Activated T-helper 1 cell treated with anti-CD3 and anti-CD28 coated beads, Interleukin-2, amount 50 U/mL, for 16 hours (primary cell): Measurements from ENCODE around the gene SLC39A2.
"Not testable (repeated sequence)": the region's sequence is repeated elsewhere in the genome, so short reads cannot be mapped to it uniquely, and the experiment has no call there.

ENCODE experiments used
- DNase-seq, 2 donors: peaks; one replicate each; pipeline ENCODE4 v3.0.0-alpha.2; 2020; ENCODE audit warnings: low read depth in 1 of 2, low spot score in 1 of 2

SLC39A2 gene

DNA sequence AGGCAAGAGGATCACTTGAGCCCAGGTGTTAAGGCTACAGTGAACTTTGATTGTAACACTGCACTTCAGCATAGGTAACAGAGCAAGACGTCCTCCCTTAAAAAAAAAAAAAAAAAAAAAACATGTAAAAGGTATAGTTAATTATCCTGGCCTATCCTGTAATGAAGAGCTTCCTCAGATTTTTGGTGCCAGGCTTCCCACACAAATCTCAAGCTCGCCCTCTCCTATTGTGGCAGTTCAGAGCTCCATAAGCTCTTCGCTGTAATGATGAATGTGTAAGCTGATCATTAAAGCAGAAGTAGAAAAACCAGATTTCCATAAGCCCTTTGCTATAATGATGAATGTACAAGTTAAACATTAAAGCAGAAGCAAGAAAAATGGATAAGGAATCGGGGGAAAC lies 2.0 kb upstream of the SLC39A2 start:
- DNase-seq = no peak

DNA sequence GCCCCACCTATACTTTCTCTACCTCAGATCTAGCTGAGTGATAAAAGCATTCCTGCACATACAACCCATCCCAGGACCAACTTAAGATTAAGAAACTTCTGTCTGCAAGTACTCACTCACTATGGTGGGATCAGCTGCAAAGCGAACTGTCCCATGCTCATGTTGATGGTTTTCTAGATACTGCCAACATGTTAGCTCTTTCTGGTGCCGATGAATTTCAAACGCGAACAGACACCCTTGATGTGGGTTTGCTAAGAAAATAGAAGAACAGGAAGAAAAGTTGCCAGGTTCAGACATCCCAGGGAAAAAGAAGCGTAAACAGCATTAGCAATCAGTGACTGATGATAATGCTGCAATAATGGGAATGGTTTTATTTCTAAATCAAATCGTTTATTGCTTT lies 1.5 kb upstream of the SLC39A2 start:
- DNase-seq = no peak

DNA sequence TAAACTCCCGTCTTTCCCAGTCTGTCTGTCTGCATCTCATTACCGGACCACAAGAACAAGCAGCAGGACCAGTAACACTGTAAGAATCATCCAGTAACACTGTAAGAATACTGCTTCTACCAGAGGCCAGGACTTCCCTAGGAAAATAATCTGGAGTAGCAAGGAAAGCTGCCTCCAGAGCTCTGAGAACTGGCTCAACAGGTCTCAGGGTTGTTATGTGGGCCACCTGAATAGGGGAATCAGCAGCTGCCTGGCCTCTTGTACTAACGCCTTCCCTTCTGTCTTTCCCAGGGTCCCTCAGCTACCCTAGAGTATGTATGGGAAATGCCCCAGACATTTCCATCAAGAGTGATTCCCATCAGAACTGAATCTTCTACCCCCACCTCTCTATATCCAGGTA lies 954 bp upstream of the SLC39A2 start:
- no peak for DNase-seq

DNA sequence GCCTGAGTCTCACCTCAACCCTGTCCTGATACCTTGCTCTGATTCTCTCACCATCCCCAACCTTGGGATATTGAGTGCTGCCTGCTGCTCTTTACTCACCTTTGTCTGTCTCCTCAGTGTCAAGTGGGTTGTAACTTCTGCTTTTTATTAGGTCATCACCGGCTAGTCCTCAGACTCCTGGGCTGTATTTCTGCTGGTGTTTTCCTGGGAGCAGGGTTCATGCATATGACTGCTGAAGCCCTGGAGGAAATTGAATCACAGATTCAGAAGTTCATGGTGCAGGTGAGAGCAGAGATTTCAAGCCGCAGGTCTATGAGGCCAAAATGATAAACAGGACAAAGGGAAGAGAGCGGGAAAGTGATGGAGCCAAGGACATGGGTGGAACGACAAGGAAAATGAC lies 498 bp downstream of the SLC39A2 start:
- DNase-seq = no peak

DNA sequence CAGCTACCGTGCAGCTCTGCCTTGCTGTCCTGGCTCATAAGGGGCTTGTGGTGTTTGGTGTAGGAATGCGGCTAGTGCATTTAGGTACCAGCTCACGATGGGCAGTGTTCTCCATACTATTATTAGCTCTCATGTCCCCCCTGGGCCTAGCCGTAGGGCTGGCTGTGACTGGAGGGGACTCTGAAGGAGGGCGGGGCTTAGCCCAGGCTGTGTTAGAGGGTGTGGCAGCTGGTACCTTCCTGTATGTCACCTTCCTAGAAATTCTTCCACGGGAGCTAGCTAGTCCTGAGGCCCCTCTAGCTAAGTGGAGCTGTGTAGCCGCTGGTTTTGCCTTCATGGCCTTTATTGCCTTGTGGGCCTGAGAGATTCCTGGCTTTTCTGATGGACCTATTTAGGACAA lies 2.1 kb downstream of the SLC39A2 start:
- DNase-seq = no peak

DNA sequence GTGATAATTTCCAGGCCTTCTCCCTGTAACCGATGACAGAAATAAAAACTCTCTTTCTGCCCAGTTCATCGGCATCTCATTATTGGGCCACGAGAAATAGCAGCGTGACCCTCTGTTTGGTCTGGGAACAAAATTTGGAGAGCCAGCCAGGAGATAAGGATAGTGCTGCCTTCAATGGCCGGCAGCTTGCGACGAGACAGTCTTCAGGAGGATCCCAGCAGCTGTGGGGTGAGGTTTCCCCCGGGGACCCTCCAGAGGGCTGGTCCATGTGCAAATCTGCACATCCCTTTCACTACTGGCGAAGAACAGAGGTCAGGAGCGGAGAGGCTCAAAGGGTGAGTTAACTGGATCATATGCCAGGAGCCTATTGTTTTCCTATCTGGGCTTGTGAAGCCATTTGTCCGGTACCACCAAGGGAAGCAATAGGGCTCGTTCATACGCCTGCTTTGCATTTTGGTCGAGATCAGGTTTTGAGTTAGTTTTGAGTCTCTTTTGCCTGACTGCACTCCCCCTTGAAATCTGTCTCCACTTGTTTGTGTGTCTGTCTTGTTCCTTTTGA lies 4.8 kb downstream of the SLC39A2 start:
- DNase-seq = no peak

DNA sequence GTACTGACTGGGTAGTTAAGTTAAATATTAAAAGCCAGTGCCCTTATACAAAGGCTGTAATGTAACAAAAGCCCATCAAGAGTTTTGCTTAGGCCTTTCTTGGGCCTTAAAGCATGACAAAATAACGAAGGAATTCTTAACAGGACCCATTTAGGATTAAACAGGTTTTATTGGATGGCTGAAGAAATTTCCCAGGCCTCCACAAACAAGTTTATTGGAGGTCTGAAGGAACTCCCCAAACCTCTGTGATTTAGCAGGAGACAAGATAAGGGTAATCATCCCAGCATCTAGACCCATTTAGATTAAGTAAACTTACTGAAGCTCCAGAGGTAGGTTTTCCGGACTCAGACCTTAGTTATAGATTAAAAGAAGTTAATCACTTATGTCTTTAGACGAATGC lies 10.6 kb downstream of the SLC39A2 start:
- DNase-seq = not testable (repeated sequence)

DNA sequence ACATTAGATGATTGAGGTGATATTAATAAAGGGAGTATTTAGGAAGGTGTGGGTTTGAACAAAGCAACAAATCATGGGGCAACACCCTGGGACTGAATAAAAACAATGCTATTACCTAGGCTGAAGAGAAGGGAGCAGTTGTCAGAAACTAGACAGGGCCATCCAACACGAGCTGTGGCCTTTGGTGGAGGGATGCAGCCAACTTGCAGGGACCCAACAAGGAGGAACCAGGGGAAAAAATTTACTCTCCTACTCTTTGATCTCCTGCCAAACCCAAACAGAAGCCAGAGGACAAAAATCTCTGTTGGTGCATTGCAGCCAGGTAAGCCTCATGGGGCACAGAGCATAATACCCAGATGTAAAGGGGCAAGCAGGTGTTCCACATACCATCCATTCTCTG lies 12.0 kb downstream of the SLC39A2 start:
- DNase-seq = no peak

DNA sequence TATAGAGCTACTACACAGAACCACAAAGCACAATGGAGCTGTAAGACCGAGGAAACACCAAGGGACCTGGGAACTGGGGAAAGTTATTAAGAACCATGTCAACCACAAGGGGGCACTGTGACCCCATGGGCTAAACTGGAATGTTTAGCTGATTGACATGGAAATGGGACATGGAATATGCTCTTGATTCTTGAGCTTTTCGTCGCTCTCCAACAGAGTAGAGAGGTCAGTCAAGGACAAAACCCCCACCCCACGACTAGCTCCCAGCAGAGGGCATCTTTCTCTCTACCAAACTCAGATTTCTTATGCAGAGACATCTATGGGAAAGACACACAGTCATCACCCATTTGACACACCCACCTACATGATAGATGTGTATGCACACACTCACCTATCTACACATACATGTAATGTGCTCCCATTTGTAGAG lies 15.7 kb downstream of the SLC39A2 start:
- peak; percentile 64 to 69 for DNase-seq

DNA sequence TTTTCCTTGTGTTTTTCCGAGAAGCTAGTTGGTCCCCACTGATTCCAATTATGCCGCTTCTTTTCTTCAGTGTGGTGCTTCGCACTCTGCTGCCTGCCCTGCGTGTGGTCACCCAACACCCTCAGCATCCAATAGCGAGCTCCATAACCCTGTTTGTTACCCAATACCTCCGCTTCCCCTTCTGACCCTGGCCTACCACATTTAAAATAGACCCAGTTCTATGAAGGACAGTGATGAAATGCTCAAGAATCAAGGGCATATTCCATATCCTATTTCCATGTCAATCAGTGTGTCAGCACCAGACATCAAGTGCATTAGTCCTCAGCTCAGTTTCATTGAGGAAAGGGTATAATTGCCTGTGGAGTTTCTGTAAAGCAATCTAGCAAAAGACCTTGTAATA lies 16.2 kb downstream of the SLC39A2 start:
- DNase-seq = no peak

DNA sequence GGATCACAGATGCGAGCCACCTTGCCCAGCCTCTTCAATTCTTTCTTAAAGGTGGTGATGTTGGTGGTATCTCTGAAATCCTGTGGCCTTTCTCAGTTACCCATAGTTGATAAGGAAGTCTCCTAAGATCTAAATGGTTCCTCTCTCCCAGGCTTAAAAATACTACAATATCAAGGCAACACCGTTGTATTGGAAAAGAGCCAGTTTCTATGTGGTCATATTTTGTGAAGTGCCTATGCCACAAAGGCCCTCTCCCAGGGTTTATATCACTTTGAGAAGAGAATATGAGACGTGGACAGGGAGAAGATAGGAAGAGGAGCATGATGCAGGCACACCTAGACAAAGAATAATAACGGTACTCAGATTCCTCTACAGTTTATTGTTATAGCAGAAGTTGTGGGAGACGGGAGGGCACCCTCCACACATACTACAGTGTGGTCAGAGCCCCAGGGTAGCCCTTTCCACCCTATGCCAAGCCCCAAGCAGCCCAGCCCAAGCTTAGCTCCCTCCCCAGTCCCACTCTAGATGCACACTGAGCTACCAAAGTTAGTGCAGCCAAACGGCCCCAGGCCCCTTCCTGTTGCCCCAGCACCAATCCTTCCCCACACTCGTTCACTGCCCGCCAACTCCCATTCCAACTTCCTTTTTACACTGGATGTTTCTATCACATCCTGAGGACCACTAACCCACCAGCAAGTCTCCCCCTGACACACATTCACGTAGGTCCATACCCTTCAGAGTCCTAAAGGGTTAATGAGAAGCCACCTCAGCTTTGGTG lies 17.5 kb downstream of the SLC39A2 start:
- DNase-seq = no peak

DNA sequence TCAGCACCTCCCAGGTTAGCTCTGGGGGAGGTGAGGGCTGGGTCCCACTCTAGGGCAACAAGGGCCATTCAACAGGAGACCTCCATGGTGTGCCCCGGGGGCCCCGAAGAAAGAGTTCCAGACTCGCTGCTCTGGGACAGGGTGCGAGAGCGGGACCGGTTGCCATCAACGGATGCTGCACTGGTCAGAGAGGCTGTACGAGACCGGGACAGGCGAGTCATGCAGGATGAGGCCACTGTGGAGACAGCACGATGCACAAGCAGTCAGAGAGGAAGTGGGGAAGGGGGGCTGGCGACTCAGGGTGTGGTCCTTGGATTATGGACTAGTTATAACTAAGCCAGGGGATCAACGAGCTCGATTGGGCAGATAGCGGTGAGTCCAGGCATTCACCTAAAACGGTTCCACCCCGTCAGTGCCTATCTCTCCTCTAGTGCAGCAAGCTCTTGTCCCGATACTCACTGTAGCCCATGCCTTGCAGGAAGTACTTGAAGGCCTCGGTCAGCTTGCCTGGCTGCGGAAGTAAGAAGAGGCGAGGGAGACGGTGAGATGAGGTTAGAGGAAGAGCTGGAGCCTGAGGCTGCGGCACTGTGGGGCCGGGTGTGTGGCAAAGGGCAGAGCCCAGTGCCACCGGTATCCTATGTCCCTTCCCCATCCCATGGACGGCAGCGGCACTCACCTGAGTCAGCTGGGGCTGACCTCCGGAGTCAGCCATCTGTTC lies 18.6 kb downstream of the SLC39A2 start:
- DNase-seq = no peak

DNA sequence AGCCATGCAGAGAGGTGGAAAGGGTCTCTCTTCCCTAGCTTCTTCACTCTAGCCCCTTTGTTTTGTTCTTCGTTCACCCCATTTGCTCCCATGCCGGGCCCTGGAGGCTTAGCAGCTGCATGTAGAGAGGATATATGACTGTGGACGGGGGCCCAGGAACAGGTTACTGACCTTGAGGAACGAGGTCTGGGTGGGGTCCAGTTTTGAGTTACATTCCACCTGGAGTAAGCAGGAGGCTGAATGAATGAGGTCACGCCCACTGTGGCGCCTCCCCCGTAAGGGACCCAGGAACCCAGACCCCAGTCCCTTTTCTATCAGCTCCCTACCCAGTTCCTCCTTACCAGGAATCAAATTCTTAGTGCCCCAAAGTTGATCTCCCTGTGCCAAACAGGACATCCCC lies 19.2 kb downstream of the SLC39A2 start:
- DNase-seq = no peak

DNA sequence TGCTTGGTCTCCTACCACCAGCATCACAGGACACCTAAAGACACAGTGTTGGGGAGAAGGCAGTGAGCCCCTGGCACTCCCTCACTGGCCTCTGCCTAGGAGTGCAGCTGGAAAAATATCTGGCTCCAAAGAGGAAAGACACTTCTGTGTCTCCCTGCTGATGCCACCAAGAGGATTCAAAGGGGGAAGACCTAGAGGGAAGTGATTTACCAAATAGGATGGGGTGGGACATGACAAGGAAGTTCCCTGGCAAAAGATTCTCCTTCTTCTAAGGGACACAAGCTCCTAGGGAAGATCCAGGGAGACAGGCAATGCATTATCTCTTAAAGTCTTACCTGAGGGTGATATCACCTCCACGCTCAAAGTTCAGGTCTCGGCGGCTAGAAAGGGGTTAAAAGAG lies 19.7 kb downstream of the SLC39A2 start:
- no peak for DNase-seq

DNA sequence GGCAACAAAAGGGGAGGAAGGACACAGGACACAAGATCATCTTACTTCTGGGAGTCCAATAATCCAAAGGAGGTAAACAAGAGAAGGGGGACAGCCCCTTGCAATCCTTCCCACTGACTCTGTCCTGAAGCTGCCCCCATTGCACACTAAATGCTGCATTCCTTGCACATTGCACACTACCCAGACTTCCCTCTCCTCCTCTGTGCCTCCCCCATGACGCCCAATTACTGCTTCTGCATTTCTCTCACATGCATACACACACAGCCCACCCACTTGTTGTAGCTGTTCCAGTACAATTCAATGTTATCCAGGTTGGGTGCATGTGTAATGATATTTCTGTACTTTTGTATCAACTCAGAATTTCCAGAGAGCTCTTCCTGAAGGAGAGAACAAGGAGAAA lies 20.3 kb downstream of the SLC39A2 start:
- no peak for DNase-seq

DNA sequence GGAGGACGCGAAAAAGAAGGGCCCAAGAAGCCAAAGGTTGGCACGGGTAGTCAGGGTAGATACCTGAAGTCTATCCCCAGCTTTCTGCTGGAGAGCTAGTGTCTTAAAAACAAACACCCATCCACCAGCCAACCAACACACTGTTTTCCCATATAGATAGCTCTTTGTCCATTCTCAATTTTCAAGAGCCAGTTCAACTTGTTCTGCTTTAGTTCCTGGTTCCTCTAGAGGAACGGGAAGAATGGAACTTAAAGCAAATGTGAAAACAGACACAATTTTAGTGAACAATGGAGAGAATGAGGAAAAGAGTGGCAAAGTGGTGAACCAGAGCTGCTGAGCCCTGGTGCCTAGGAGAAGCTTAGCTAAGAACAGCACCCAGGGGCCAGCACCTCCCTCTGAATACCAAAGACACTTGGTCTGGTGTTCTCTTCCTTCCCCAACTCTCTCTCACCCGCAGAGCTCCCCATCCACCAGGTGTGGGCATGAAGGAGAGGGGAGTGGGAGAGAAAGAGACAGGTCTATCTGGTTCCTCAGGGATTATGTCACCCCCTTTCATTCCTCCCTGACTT lies 22.0 kb downstream of the SLC39A2 start:
- no peak for DNase-seq

DNA sequence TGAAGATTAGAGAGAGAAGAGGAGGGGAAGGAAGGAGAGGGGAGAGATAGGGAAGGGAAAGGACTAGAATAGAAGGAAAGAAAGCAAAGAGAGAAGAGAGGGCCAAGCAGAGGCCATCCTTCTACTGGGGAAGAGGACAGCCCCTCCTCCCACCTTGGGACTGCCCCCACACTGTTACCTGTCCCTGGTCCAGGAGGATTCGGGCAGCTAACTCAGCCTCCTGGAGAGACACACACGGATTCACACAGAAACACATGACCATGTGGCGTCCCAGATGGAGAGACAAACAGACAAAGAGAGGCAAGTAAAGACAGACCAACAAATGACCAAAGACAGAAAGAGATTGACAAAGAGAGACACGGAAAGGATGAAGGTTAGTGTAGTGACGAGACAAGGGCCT lies 23.6 kb downstream of the SLC39A2 start:
- DNase-seq = no peak

DNA sequence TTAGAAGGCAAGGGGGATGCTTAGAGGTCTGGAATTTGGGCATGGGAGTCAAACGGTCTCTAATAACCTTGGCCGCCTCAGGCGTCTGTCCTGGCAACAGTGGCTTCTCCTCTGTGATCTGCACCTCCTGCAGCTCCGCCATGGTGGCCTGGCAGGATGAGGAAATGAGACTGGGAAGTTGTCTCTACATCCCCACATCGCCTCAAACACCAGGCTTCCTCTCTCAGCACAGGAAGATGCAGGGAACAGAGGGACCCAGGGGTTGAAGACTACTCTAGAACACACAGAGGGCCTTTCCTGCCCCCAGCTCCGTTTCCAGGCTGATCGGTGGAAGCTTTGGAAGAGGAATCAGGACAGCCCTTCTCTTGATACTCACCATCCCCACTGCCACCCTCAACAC lies 24.1 kb downstream of the SLC39A2 start:
- no peak for DNase-seq

DNA sequence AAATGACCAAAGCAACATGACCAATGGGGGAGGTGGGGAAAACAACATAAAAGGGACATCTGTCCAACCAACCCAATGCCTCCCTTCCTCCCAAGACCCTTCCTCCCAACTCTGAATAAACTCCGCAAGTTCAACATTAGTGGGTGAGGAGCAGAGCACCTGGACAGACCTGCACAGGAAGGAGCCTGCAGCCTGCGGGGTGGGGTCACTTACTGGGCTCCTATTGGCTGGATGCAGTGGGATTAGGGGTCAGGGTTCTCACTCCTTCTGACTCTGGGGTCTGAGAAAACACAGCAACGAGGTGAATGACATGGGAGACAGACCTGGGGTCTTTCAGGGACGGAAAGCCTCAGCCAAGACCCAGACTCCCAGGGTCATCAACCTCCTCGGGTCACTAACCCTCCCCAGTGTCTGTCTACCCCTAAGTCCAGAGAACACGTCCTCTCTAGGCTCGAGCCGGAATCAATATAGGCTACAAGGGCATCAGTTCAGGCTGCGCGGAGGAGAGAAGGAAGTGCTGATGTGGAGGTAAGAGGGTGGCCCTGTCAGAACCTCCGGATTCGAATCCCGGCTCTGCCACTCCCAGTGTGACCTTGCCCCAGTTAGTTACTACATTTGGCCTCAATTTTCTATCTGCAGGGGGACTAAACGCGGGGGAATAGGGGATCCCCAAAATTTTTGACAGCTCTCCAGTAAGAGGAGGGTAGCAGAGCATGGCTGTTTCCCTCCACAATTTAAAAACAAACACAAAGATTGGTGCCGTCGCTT lies 24.9 kb downstream of the SLC39A2 start:
- no peak for DNase-seq

DNA sequence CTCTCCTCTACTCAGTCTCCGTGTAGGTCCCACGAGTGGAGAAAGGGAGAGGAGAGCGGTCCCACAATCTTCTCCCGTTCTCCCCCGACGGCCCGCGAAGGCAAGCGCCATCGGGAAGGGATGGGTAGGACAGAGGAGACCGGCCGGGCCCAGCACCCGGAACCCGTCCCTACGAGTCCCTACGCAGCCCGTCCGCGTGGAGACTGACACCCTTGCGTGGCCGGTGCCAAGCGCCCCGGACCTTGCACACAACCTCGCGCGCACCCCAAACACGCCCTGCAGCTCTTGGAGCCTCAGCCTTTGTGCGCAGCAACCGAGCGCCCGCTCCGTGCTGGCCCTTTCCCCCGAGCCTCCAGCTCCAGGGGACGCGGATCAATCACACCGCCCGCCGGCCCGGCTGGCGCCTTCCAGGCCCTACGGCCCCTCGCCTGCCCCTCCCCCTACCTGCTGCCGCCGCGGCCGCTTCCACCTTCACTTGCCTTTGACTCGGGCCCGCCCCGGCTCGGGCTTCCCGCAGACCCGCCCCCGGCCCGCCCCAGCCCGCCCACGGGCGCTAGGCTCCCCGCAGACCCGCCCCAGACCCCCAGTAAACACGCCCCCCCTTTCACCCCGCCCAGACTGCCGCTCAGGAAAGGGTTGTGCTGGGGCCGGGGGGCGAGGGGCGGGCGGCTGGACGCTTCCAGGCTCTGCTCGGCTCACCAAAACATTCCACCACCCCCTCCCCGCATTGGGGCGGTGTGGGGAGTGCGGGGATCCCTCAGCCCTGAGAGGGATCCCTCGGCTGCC lies 25.7 kb downstream of the SLC39A2 start, which contains the start of gene NDRG2:
NDRG2 (minus strand) TSS at position 477 of the 786 bp plus-strand sequence. CDS start 1,746 bp downstream, outside the sequence.
- peak; percentile 57 to 62 for DNase-seq
